HT-29 (cell line): ENCODE measurements around the gene LRCH3. TPM values are rescaled to one million over a fixed set of nuclear protein-coding genes. Genes with fewer than 3 reads are reported as not detected.
"Not testable (repeated sequence)": the region's sequence is repeated elsewhere in the genome, so short reads cannot be mapped to it uniquely, and the experiment has no call there.

ENCODE experiments used
- DNase-seq: peaks from one replicate; pipeline ENCODE4 v3.0.0-alpha.2; 2015; ENCODE audit warnings: low spot score
- small RNA-seq: library from RNA; depleted of rRNA; stranded (forward); fragments of <200 nt; gene quantifications from one replicate; pipeline ENCODE3, GENCODE V24; 2014
- total RNA-seq: library from RNA; depleted of rRNA; stranded (reverse); fragments of >200 nt; shearing (Covaris generic); gene quantifications from 2 replicates; pipeline ENCODE4 v1.2.3, GENCODE V29; 2014; rRNA removed

Gene LRCH3
- total RNA-seq, 1 experiment from 2014 or later = 36.5 TPM

DNA sequence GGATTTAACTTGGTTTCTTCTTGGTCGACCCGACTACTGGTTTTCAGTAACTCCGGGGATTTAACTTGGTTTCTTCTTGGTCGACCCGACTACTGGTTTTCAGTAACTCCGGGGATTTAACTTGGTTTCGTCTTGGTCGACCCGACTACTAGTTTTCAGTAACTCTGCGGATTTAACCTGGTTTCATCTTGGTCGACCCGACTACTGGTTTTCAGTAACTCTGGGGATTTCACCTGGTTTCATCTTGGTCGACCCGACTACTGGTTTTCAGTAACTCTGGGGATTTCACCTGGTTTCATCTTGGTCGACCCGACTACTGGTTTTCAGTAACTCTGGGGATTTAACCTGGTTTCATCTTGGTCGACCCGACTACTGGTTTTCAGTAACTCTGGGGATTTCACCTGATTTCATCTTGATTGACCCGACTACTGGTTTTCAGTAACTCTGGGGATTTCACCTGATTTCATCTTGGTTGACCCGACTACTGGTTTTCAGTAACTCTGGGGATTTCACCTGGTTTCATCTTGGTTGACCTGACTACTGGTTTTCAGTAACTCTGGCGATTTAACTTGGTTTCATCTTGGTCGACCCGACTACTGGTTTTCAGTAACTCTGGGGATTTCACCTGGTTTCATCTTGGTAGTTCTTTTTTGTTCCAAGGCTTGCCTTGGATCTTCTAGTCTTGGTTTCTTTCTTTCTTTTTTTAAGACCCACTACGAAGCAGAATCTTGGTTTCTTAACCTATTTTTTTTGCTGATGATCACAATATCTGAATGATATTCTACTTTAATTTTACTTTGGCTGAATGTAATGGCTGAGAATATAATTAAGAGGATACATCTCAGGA is 130.6 kb downstream of the LRCH3 start:
- not testable (repeated sequence) for DNase-seq

DNA sequence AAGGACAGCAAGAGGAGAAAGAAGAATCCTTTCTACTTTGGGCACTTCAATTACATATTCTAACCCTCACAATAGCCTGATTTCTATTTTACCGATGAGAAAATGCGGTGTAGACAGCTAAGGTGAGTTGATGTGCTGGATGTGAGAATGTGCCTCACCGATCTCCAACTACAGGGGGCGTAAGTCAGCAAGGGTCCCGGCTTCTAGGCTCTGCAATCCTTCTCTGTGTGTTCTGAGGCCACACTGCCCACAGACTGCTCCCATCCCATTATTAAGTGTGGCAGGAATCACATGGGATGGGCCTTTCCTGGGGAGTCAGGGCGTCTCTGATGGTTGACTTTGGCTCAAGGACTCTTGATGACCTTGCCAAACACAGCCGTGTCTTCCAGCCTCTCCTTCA is 135.4 kb downstream of the LRCH3 start:
- no peak for DNase-seq

DNA sequence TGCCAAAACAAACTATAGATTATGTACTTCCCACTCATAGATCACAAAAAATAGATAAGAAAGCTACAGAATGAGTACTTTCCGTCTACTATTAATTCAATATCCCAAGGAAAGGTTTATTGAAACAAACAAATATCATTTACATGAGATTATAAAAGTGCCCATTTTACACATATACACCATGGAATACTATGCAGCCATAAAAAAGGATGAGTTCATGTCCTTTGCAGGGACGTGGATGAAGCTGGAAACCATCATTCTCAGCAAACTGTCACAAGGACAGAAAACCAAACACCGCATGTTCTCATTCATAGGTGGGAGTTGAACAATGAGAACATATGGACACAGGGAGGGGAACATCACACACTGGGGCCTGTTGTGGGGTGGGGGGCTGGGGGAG is 136.5 kb downstream of the LRCH3 start:
- DNase-seq = not testable (repeated sequence)

DNA sequence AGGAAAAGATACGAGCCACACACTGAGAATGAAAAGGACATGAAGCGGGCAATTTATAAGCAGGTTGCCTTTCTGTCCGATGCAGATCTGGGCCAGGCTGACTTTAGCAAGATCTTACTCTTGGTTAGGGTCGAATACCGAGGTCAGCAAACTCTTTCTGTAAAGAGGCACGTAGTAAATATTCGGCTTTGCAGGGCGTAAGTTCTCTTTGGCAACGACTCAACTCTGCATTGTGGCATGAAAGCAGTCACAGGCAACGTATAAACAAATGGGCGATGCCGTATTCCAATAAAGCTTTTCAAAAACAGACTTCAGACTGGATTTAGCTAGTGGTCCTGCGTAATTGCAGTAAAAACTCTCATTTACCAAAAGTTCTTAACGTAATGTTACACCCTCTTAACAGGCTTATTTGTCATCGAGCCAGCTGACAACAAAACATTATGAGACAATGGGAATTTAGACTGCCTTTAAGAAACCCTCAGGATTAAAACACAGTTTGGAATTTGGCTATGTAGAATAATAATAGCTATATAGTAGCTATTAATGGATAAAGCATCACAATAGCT is 145.8 kb downstream of the LRCH3 start:
- DNase-seq = no peak

Small RNA genes lying within 50 kb of the gene (small RNA-seq; reads per million reads assigned to genes)
- not detected for gene RNU6-858P

Other genes starting within 250 kb of the LRCH3 start
- 51.5 and 71.2 TPM in 2 replicates for gene BDH1, start 235.3 kb upstream of the LRCH3 start, total RNA-seq
- 14.9 and 16.1 TPM in 2 replicates for gene RUBCN, start 54.4 kb upstream of the LRCH3 start, total RNA-seq
- 29.2 and 41.6 TPM in 2 replicates for gene FYTTD1, start 41.4 kb upstream of the LRCH3 start, total RNA-seq
- gene RPL35A, start 158.9 kb downstream of the LRCH3 start, total RNA-seq = 587 and 710 TPM in 2 replicates
- gene LMLN, start 169.0 kb downstream of the LRCH3 start, total RNA-seq = 1.1 and 1.3 TPM in 2 replicates